HepG2 (cell line): ENCODE data around the gene DNAJB5.

ENCODE experiments used
- AHDC1 ChIP-seq: sonication (generic); formaldehyde crosslinking; IDR thresholded peaks from 2 replicates; pipeline ENCODE4 v1.5.1; 2020; ENCODE audit warnings: mild to moderate bottlenecking, missing genetic modification reagents, borderline replicate concordance
- CTCF ChIP-seq: sonication (generic); formaldehyde crosslinking; IDR thresholded peaks from 2 replicates; pipeline ENCODE4 v1.5.0; 2020; ENCODE audit warnings: mild to moderate bottlenecking, missing genetic modification reagents, moderate library complexity
- EZH2 ChIP-seq: conservative IDR thresholded peaks from 2 replicates; pipeline ENCODE4 v1.6.1; 2012; ENCODE audit warnings: mild to moderate bottlenecking, low read depth, low read length, moderate library complexity
- GABPA ChIP-seq, 2 experiments: IDR thresholded peaks; 2 replicates each; pipeline ENCODE4 v1.6.1; 2011 to 2016; ENCODE audit warnings: low read depth in 2 of 2, low read length in 1 of 2, missing biosample characterization in 1 of 2, missing genetic modification characterization in 1 of 2
- PHB2 ChIP-seq: fragments of 450-650 bp; IDR thresholded peaks from 2 replicates; pipeline ENCODE4 v1.6.1; 2018; ENCODE audit not compliant: partially characterized antibody
- RFX5 ChIP-seq: IDR thresholded peaks from 2 replicates; pipeline ENCODE4 v1.6.1; 2011; ENCODE audit warnings: low read depth, low read length, improper control_type of control experiment
- SAFB2 ChIP-seq: sonication (generic); formaldehyde crosslinking; IDR thresholded peaks from 2 replicates; pipeline ENCODE4 v1.5.1; 2020; ENCODE audit warnings: missing genetic modification reagents, low read depth, mild to moderate bottlenecking, borderline replicate concordance
- TEAD3 ChIP-seq: optimal IDR thresholded peaks from 2 replicates; pipeline ENCODE3; 2016; ENCODE audit warnings: borderline replicate concordance
- ZNF350 ChIP-seq: sonication (generic); formaldehyde crosslinking; IDR thresholded peaks from 2 replicates; pipeline ENCODE4 v1.4.0; 2020; ENCODE audit warnings: mild to moderate bottlenecking, low read depth, missing genetic modification reagents, borderline replicate concordance

- TF ChIP-seq TEAD3 (CRISPR knock-in tag): no peak
- TF ChIP-seq EZH2: no peak
- TF ChIP-seq CTCF (CRISPR knock-in tag): no peak
- TF ChIP-seq RFX5: no peak
- no peak for TF ChIP-seq GABPA (IDR thresholded peaks at IDR 0.05; ENCODE audit: low read depth, low read length)
- no peak for TF ChIP-seq GABPA (CRISPR knock-in tag; IDR thresholded peaks at IDR 0.05; ENCODE audit: low read depth)
- no peak for TF ChIP-seq SAFB2 (CRISPR knock-in tag)
- no peak for TF ChIP-seq PHB2
- no peak for TF ChIP-seq ZNF350 (CRISPR knock-in tag)
- TF ChIP-seq AHDC1 (CRISPR knock-in tag): no peak
Observed at GRCh38 chr9:35042081-35042604, 52.6 kb downstream of the DNAJB5 start.
